OCI-LY3 (cell line): ENCODE data around the gene CARHSP1.

Source experiments
- H2AFZ ChIP-seq: fragments of 200-600, 300-600 bp; shearing (Covaris generic); 2 replicates; pipeline ENCODE4 v1.6.0; 2014; ENCODE audit warnings: antibody characterized with exemption, low read depth, low read length
- H3K27ac ChIP-seq: fragments of 200-600, 300-600 bp; sonication (generic); 2 replicates; pipeline ENCODE4 v1.5.1; 2014; ENCODE audit warnings: mild to moderate bottlenecking, low read length, moderate library complexity, mixed read lengths
- H3K27me3 ChIP-seq: fragments of 200-600, 300-600 bp; sonication (generic); 2 replicates; pipeline ENCODE4 v1.6.1; 2014; ENCODE audit warnings: low read depth, low read length, mixed read lengths
- H3K36me3 ChIP-seq: fragments of 200-600, 300-600 bp; sonication (generic); replicated peaks from 2 replicates; pipeline ENCODE3; 2014; ENCODE audit warnings: low read depth, low read length, mixed read lengths
- H3K4me1 ChIP-seq: fragments of 300-600, 200-600 bp; sonication (generic); 2 replicates; pipeline ENCODE4 v1.6.1; 2014; ENCODE audit warnings: low read length, mixed read lengths
- H3K4me2 ChIP-seq: fragments of 200-600, 300-600 bp; sonication (generic); 2 replicates; pipeline ENCODE4 v1.6.1; 2014; ENCODE audit warnings: low read length, mixed read lengths
- H3K4me3 ChIP-seq: fragments of 300-600, 200-600 bp; sonication (generic); 2 replicates; pipeline ENCODE4 v1.5.1; 2014; ENCODE audit warnings: antibody characterized with exemption, mild to moderate bottlenecking, low read length, moderate library complexity
- H3K79me2 ChIP-seq: fragments of 300-600, 200-600 bp; shearing (Covaris generic); 2 replicates; pipeline ENCODE4 v1.6.1; 2014; ENCODE audit warnings: mild to moderate bottlenecking, low read length, mixed read lengths
- H3K9ac ChIP-seq: fragments of 300-600, 200-600 bp; shearing (Covaris generic); 2 replicates; pipeline ENCODE4 v1.6.0; 2014; ENCODE audit warnings: mild to moderate bottlenecking, low read length, moderate library complexity
- H3K9me3 ChIP-seq: fragments of 200-600, 300-600 bp; shearing (Covaris generic); 2 replicates; pipeline ENCODE4 v1.6.1; 2014; ENCODE audit warnings: low read length, mixed read lengths; ENCODE audit not compliant: insufficient read depth
- H4K20me1 ChIP-seq: fragments of 200-600, 300-600 bp; sonication (generic); 2 replicates; pipeline ENCODE4 v1.6.1; 2016; ENCODE audit warnings: low read length, mixed read lengths; ENCODE audit not compliant: insufficient read depth
- CTCF ChIP-seq: fragments of 200-600, 300-600 bp; sonication (generic); IDR thresholded peaks from 2 replicates; pipeline ENCODE4 v1.5.1; 2014; ENCODE audit warnings: antibody characterized with exemption, low read length, low read depth
- EZH2phosphoT487 ChIP-seq: fragments of 200-600 bp; shearing (Covaris generic); IDR thresholded peaks from 2 replicates; pipeline ENCODE4 v1.6.1; 2018; ENCODE audit warnings: antibody characterized with exemption, mixed run types, low read depth

CARHSP1 gene

GRCh38 chr16:8887952-8888560 is 19.2 kb upstream of the CARHSP1 start:
- H3K9ac ChIP-seq, result no peak overlapping the region
- TF ChIP-seq EZH2phosphoT487, result no peak
- no peak for TF ChIP-seq CTCF
- H3K4me1 ChIP-seq, result peaks cover 20% of the 10 kb centered on the region
- H3K4me3 ChIP-seq, result no peak overlapping the region
- peaks cover 19% of the 10 kb centered on the region for H3K36me3 ChIP-seq
- no peaks in the 10 kb centered on the region for H3K9me3 ChIP-seq
- H3K27me3 ChIP-seq, result 0 out of 2 replicates have a peak, but pooled peaks cover 8% of the 10 kb centered on the region
- no peaks in the 10 kb centered on the region for H3K79me2 ChIP-seq
- H3K4me2 ChIP-seq, result no peak overlapping the region
- H4K20me1 ChIP-seq, result peaks cover 27% of the 10 kb centered on the region
- no peak overlapping the region for H2AFZ ChIP-seq
- no peak overlapping the region for H3K27ac ChIP-seq

DNA sequence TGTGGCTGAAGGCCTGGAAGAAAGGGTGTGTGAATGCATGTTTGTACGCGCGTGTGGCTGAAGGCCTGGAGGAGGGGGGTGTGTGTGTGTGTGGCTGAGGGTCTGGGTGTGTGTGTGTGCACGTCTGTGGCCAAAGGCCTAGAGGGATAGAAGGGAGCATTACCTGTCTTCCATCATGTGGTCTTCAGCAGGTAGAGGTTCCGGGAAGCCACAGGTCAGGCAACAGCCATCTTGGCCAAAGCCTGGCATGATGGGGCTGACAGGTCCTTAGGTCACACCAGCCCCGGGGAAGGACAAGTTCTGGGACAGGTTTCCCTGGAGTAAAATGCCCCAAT is 18.6 kb upstream of the CARHSP1 start:
- H3K79me2 ChIP-seq, result no peaks in the 10 kb centered on the region
- H2AFZ ChIP-seq, result no peak overlapping the region
- no peak overlapping the region for H3K27ac ChIP-seq
- H3K4me1 ChIP-seq, result peaks cover 14% of the 10 kb centered on the region
- TF ChIP-seq EZH2phosphoT487 (no peak), CTCF (no peak)
- peaks cover 25% of the 10 kb centered on the region for H4K20me1 ChIP-seq
- H3K4me3 ChIP-seq, result no peak overlapping the region
- H3K9ac ChIP-seq, result no peak overlapping the region
- H3K4me2 ChIP-seq, result no peak overlapping the region
- 0 out of 2 replicates have a peak, but pooled peaks cover 8% of the 10 kb centered on the region for H3K27me3 ChIP-seq
- peaks cover 18% of the 10 kb centered on the region for H3K36me3 ChIP-seq
- no peaks in the 10 kb centered on the region for H3K9me3 ChIP-seq

GRCh38 chr16:8886593-8887430 is 18.0 kb upstream of the CARHSP1 start:
- peaks cover 8% of the 10 kb centered on the region for H3K4me1 ChIP-seq
- H3K4me3 ChIP-seq, result no peak overlapping the region
- no peak overlapping the region for H3K9ac ChIP-seq
- H3K27me3 ChIP-seq, result 0 out of 2 replicates have a peak, but pooled peaks cover 8% of the 10 kb centered on the region
- no peak overlapping the region for H2AFZ ChIP-seq
- no peaks in the 10 kb centered on the region for H3K79me2 ChIP-seq
- H3K36me3 ChIP-seq, result peaks cover 17% of the 10 kb centered on the region
- H3K4me2 ChIP-seq, result no peak overlapping the region
- peaks cover 19% of the 10 kb centered on the region for H4K20me1 ChIP-seq
- H3K9me3 ChIP-seq, result no peaks in the 10 kb centered on the region
- TF ChIP-seq EZH2phosphoT487, result no peak
- TF ChIP-seq CTCF, result no peak
- no peak overlapping the region for H3K27ac ChIP-seq
